Fibroblast of peridontal ligament (primary cell): ENCODE measurements around the gene SULF2.
A peak's percentile ranks its signal among the peaks of the same experiment; 100 is the strongest.
"Not testable (repeated sequence)": the region's sequence is repeated elsewhere in the genome, so short reads cannot be mapped to it uniquely, and the experiment has no call there.

Source experiments
- DNase-seq: peaks from one replicate; pipeline ENCODE4 v3.0.0-alpha.2; 2010; ENCODE audit errors: extremely low read depth

Gene SULF2

DNA sequence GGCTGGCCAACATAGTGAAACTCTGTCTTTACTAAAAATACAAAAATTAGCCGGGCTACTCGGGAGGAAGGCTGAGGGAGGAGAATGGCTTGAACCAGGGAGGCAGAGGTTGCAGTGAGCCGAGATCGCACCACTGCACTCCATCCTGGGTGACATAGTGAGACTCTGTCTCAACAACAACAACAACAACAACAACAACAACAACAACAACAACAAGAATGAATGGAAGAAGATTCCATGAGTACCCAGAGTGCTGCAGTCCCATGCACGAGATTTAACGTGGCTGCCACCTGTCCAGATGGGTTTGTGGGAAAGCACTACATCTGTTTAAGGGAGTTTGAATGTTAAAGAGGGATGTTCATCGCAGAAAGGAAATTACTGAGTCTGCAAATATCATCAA, 19.7 kb upstream of the SULF2 start:
- not testable (repeated sequence) for DNase-seq

DNA sequence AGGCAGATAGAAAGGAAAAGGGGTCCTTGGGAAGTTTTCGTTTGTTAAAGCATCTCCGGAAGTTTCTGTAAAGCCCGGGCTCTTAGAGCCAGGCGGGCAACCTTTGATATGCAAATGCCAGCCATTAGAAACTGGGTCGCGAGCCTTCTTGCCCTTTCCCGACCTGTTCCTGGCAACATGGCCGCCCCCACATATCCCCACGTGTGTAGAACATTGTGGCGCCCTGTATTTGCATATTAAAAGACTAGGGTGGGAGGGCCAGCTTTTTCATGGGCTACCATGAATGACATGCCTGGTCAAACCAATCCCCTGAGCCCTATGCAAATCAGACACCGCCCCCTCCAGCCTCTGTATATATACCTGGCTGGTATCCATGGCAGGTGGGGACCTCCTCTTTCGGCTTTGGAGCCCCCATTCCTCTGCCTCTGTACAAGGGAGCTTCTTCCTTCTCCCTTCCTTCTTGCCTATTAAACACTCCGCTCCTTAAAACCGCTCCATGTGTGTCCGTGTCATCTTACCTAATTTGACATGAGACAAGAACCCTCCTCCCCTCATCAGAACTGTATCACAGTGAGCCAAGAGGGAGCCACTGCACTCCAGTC, 19.0 kb upstream of the SULF2 start:
- DNase-seq: not testable (repeated sequence)

DNA sequence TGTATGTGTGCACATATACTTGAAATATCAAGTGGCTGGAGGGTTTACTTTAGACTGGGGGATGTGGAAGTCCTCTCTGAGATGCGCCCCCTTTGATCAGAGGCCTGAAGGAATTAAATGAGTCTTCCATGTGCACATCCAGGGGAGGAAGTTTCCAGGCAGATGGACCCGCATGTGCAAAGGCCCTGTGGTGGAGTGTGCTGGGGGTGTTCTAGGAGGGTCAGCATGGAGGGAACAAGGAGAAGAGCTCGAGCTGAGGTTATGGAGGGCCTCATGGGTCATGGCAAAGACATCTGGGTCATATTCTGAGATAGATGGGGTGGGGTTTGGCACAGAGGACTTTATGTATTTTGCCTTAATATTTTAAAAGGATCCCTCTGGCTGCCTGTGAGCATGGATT, 17.7 kb upstream of the SULF2 start:
- DNase-seq: no peak

DNA sequence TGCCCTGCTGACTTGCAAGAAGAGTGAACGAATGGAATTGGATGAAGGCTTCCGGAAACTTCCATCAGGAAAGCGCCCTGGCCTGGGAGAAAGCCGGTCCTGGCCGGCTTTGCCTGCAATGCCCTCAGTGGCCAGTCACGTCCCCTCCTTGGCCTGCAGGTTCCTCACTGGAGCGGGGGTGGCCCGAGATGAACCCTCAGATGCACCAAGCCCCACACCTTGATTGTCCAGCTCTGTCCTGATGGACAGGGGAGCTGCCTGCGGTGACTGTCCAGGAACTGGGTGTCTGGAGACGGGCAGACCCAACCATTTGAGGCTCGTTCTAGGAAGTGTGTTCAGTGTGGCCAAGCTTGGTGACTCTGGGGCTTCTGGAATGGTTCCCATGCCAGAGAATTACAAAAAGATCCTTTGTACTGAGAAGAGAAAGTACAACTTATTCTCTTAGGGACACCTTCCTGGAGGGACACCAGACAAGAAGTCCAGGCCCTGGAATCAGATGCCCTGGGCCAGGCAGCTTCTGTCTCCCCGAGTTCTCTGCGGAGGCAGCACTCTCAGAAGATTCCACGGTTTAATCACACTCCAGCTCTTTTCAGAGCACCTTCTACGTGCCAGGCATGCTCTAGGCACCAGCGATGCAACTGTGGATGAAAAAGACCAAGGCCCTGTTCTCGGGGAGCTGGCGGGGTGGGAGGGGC, 17.1 kb upstream of the SULF2 start:
- DNase-seq: no peak

DNA sequence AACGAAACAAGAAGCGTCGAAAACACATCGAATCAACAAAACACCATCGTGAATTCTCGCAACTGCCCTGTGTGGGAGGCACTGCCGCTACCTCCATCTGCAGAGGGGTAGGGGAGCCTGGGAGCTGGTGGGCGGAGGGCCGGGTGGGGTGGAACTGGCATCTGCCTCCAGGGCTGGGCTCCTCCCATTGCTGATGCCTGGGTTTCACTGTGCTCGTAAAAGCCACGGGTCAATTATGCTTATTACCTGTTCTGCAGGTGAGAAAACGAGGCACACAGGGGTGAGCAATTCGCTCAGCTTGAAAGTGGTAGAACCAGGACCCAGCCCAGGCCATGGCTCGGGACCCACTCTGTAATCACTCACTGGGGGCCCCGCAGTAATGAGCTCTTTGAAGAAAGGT, 16.5 kb upstream of the SULF2 start:
- DNase-seq: no peak

DNA sequence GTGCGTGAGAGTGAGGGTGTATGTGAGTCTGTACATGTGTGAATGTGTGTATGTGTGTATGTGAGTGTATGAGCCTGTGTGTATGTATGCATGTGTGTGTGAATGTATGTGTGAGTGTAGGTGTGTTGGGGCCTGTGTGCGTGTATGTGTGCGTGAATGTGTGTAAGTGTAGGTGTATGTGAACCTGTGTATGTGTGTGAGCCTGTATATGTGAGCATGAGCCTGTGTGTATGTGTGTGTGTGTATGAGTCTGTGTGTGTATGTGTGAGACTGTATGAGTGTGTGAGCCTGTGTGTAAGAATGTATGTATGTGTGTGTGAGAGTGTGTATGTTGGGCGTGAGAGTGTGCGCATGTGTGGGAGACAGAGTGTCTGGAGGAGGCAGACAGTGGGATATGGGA, 15.8 kb upstream of the SULF2 start:
- DNase-seq: no peak

DNA sequence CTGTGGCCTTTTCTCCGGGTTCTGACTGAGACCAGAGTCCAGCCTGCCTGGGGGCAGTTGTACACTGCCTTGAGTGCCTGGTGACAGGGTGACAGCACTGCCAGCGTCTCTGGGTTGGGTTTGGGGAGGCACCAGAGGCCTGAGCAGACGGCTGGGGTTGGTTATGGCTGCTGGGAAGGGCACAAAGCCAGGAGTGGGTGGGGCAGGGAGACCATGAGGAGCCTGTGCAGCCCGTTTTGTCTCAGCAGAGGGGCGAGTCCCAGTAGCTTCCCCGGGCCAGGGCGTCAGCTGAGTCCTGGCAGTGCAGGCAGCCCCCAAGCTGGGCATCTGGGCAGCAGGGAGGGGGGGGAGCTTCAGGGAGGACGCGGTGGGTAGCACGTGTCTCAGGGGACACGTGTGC, 15.3 kb upstream of the SULF2 start:
- no peak for DNase-seq

DNA sequence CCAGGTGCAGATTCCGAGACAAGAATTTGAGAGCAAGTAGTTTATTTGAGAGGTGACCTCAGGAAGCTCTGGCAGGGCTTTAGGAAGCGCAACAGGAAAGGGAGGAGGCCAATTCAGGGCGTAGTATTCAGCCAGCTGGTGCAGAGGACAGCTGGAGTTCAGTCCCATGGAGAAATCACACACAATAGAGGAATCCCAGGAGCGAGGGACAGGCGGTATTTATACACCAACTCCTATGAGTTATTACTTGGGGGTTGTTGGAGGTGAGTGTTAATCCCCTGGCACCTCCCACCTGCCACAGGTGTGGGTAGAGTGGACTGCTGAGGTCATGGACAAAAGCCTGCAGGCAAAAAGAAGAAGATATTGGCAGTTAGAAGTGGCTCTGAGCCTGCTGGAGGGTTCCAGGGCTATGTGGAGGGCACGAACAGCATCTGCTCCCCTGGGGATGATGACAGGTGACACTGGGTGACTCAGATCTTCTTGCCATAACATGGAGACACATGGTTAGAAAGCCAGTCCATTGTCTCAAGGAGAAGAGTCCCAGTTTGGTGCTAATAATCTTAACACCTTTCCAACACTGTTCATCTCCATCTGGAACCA, 13.9 kb upstream of the SULF2 start:
- DNase-seq: no peak

DNA sequence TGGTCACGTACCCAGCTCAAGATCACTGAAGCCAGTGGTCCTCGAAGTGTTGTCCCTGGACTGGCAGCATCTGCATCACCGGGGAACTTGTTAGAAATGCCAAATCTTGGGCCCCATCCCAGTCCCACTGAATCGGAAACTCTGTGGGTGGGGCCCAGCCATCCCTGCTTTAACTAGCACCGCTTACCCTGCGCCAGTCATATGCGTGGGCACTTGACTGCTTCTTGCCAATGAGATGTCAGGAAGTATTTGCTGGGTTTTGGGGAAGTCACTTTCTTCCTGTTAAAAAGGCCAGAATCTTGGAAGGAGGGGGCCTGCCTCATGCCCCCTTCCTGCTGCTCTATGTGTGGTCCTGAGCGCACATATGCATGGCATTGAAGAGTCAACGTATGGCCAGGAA, 11.7 kb upstream of the SULF2 start:
- no peak for DNase-seq

DNA sequence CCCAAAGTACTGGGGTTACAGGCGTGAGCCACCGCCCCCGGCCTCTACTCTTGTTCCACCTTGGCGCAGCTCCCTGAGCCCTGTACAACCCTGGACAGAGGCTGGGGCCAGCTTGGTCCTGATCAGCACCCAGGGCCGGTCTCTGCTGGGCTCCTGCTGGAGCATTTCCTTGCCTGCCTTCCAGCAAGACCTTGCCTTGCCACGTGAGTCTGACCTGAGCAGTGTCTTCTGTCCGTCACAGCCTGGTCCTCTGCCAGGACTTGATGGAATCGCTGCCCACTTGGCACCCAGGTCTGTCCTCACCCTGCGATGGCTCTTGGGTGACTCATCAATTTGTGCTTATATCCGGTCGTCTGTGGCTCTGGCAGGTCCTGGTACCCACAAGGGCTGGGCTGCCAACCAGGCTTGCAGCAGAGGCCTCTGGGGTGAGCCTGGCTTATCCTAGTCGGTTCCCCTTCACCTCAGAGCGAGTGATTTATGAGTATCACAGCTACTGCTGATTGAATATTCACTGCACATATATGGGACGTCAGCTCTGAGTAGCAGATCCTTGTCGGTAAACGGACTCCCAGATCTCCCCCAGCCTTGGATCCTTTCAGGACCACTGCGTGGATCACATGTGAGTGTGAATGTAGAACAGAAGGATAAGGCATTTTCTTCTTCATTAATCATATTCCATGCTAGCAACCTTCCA, 10.1 kb upstream of the SULF2 start:
- DNase-seq: no peak

DNA sequence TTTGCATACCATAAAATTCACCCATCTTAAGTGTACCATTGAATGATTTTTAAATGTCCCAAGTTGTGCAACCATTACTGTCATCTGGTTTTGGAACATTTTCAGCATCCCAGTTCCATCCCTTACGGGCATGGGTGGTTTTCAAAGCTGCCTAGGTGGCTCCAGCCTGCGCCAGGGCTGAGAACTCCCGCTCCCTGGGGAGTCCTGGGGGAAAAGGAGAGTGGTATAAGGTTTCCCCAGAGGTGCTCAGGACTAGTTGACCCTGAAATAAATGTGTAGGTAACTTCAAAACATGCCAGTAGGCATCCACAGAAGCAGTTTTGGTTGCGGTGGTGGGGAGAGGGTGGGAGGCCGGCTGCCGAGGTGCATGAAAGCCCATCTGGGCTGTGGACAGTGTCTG, 9.0 kb upstream of the SULF2 start:
- DNase-seq: not testable (repeated sequence)

DNA sequence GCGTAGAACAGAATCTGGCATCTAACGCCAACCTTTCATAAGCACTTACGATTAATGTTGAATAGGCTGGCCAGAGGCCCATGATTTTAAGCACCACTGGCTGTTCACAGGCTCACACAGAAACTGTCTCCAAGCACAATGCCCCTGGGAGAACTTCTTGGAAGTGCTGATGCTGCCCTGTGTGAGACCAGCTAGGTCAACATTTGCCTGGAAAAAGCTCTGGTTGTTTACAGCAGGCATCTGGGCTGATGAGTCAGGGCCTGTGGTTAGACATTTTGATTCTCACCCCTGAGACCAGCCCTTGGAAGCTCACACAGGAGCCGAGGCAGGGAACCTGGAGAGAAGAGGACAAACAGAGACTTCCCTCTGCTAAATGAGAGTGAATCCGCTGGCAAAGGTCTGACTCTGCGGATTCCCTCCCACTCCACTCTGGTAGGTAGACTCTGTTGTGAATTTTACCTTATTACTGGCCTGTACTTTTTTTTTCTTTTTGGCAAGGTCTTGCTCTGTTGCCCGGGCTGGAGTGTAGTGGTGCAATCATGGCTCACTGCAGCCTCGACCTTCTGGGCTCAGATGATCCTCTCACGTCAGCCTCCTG, 6.8 kb upstream of the SULF2 start:
- DNase-seq: peak; percentile 98

DNA sequence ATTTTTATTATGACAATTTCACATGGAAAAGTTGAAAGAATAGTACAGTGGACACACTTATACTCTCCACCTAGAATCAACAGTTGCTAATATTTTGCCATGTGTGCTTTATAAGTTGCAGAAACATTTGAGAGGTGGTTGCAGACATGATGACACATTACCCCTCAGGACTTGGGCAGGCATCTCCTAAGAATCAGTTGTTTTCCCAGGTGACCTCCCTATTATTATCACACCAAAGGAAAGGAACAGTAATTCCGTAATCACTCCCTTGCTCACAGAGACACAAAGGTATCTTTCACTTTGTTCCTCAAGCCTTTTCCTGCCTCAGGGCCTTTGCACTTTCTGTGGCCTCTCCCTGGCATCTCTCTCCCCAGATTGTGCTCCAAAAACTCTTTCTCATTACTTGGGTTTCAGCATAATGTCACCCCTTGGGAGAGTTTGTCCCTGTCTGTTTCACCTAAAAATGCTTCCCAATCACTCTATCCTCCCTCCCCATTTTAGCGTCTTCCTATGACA, 5.9 kb upstream of the SULF2 start:
- no peak for DNase-seq

DNA sequence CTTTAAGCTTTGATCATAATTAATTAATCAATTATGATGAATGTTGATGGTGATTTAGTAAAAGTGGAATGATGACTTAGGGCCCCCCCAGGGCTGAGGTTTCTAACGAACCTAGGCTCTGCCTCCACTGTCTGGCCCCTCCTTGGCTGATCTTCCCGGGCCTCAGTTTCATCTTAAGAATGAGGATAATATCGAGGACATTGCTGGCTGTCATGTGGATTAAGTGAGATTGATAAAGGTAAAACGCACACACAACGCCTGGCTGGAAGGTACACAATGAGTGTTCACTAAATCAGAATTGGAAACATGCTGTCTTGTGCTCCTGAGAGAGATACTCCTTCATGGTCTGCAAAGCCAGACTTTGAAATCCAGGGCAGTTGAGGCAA, 5.3 kb upstream of the SULF2 start:
- no peak for DNase-seq

DNA sequence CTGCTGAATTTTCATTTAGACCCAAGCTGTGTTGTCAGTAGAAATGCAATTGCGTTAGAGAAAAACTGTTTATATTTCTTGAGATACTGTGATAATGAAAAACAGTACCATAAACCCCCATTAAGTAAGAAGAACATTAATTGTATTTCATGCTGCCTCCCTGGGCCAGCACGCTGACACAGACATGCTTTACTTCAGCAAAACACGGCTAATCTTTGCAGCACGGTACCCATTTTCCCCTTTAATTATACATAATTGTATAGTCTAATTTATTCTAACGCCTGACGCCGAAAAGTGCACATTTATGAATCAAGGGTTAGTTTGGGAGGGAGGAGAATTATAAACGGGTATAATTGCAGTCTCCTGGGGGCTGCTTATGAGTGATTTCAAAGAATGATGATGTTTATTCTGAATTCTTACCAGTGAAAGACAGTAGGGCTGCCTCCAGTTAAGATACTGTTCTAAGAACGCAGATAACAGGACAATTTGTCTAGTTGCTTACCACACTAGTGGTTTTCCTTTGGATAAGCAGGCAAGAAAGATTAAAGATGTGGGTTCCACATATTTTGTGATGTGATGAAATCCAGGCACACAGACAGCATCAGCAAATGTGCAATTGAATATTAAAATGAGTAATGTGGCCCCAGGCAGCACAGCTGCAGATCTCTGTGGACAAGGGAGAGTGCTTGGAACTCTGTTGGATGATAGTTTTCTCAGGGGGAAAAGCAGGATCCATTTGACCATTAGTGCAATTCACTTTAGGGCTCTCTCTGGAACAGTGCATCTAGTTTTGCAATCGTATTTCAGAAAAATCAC, 4.7 kb upstream of the SULF2 start:
- DNase-seq: peak; percentile 86

DNA sequence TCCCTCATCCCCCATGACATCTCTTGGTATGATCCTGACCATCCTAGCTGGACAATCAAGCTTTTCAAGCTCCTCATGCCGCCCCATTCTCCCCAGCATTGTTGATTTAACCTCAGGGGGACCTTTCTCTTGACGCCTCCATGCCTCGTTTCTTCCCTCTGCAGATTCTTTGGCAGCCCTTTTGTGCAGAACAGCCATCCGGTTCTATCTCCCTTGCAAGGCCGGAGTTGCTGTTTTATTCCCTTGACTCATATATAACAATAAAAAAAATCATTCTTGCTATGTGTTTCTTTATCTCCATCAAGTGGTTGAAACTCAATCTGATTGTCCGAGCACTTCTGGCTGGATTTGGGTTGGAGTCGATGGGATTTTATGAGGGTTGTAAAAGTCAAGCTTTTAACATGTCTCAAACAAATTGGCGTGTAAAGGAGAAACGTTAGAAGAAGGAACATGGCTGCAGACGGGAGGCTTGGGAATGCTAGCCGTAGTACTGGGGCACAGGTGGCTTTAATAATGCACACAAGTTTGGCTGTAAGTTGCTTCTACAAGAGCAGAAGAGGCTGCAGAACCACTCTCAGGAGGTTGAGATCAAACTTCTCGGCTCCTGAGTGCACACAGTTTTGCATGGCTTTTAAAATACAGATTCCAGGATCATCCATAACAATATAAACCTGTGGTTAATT, 3.9 kb upstream of the SULF2 start:
- peak; percentile 39 for DNase-seq

DNA sequence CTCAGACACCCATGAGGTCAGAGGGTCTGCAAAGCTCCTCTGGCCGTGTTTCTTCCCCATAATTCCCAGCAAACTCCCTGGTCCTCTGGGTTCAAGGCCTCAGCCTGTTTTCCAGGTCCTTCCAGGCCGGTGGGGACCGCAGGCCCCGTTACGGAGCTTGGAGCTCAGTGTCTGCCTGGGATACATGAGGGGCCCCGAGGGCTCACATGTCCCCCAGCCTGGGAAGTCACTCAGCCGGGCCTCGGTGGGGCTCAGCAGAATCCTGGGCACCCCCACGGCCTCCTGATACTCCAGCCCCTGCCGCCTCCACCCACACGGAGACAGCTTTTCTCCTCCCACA, 3.4 kb upstream of the SULF2 start:
- no peak for DNase-seq

DNA sequence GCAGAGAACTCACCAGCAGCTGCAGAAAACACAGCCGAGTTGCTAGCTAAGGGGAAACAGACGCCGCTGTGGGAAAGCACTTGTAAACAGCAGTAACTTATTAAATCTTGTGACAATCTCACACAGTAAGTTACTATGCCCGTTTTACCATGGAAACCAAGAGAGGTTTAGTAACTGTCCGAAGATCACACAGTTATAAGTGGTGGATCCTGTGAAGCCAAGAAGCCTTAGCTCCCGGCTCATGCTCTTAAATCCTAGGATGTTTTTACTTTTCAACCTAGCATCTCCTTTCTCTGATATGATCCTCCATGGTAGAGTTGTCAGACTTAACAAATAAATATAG, 1.5 kb upstream of the SULF2 start:
- DNase-seq: no peak

DNA sequence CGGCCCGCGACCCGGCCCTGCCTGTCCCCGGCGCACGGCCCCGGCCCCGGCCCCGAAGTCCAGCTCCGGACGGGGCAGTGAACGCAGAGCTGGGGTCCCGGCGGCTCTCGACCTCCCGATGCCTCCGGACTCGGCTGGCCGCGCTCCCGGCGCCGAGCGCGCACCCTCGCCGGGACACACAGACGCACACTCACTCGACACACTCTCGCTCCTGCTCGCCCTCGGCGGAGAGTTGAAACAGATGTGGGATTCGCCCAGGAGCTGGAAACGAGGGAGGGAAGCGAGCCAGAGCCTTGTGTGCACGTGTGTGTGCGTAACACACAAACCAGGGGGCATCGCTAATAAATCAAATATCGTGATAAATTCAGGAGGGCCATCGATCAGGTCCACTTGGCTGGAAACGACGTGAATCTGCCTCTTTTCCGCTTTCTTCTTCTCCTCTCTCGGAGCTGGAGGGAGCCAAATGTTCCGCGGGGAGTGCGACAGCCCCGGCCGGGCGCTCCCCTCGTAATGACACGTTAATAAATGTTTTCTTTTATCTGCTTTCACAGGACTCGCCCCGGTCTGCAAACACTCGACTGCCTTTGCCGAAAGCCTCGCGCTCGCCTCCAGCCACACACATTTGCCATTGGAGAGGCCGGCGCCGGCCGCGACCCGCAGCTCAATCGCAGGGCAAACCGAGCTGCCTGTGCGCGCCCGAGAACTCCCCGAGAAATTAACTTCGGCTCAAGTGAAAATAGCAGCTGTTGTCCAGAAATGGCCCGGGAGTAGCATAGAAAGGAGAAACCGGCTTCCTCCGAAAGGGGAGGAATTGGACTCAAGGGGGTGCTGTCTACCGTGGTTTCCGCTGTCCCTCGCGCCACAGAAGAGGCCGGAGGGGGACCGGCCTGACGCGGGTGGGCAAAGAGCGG, 828 bp upstream of the SULF2 start:
- DNase-seq: peak; percentile 85
